ENCODE data around the gene BCDIN3D.
A peak's percentile ranks its signal among the peaks of the same experiment; 100 is the strongest.
"Not testable (repeated sequence)": the region's sequence is repeated elsewhere in the genome, so short reads cannot be mapped to it uniquely, and the experiment has no call there.

Gene BCDIN3D

DNA sequence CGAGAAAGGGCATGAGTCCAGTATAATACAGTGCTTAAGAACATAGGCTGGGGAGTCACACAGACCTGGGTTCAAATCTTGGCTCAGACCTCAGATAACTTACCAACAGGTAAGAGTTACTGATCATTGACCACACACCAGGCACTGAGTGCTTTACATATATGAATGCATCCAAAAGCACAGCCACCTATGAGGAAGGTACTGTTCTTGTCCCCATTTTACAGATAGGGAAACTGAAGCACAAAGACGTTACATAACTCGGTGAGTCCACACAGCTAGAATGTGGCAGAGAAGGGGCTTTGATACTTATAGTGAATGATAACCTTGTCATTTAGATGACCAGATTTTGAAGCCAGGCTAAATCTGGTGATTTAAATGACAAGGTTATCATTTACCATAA, 33.2 kb upstream of the BCDIN3D start:
- DNase-seq = no peak

DNA sequence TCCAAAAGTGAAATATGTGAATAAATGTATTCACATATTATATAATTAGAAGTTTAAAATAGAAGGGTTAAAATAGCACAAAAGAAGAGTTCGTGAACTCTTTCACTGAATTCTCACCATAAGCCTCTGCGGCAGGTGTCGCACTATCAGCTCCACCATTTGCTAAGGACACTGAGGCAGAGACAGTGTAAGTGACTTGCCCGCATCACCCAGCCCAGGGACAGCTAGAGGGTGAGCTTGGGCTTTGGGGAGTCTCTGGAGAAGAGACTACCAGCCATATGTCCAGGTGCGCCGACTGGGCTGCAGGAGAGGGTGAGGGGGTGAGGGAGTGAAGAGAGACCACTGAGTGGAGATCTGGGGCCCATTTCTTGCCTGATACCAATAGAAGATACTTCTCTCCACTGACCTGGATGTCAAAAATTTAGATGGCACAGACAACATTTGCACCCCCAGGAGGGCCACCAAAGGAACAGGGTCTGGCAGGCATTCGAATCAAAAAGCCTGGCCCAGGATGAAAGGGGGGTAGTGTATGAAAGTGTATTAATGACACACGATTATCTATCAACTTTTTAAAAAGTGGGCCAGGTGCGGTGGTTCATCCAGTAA, 32.3 kb upstream of the BCDIN3D start:
- no peak for DNase-seq

DNA sequence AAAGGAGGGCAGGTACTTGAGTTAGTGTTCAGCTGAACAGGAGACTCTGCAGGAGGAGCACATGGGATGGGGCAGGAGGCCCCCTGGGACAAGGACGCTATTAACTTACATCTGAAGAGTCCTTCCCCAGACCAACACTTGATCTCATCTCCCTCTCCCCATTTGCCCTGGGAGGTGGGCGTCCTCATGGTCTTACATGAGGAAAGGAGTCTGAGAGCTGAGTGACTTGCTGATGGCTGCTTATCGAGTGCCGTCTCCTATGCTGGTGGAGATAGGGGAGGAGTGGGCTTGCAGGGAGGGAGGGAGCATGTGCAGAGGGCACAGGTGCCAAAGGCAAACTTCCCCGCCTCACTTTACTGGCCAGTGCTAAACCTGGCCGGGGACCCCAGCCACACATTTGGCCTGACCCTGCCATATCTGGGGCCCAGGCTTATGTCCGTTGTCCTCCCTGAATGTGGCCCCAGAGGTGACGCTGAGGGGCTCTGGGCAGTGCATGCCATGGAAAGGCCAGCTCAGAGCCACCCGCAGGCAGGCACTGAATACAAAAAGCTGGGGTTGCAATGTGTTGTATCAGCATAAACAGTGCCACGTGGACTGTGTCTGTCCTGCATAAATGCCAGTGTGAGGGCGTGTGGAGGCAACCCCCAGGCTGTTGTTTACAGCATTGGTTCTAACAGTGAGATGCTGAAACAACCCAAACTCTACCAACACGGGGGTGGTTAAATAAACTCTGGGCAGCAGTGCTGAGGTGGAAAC, 31.4 kb upstream of the BCDIN3D start:
- no peak for DNase-seq

DNA sequence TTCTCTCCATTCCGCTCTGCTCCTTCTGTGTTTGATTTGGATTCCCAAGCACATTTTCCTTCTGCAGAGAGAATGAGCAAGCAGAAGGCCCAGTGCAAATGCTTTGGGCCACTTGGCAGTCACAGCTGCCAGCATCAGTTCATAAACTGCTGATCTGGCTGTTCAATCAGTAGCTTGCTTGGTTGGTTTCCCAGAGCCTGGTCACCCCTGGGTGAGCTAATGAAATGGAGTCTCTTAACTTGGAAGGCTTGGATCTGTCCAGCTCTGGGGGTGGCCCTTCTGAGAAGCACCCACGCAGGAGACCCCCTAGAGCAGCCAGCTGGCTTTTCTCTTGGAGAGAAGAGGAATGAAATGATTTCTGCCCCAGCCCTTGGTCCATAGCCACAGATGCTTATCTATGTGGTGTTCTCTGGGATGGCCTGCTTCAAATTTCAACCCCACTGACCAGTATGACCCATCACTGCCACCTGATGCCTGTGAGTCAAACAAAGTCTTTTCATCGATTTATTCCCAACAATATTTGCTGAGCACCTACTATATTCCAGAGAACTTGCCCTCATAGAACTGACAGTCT, 30.5 kb upstream of the BCDIN3D start:
- no peak for DNase-seq

DNA sequence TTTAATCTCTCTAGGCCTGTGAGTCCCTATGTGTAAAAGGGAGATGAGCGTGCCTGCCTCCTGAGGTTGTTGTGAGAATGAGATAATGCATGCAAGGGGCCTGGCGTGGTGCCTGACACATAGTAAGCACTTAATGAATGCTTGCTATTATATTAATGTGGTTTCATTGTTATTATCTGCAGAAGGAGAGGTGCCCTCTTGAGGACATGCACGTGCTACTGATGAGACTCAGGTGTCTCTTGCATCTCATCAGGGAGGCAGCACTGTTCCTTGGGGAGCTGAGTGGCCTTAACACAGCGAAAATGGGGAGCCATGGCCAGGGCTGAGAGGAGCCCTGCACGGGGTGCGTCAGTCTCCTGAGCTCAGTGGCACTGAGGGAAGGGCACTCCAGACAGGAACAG, 29.9 kb upstream of the BCDIN3D start:
- no peak for DNase-seq

DNA sequence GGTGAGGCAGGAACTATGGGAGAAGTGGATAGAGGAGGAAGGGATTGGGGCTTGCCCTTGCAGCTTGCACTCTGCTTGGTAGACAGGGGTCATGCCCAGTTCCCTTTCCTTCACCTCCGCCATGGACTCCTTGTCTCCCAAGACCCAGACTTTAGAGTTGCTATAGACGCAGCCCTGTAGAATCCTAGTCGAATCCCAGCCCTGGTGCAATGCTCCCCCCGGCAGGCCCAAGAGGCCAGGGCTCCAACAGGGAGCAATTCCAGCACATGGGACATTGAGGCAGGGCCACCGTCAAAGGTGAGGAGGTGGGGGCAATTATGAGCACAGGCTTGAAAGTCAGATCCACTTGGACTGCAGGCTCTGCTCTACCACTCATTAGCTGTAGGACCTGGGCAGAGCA, 29.5 kb upstream of the BCDIN3D start:
- no peak for DNase-seq

GRCh38 chr12:49871811-49872251, 28.9 kb upstream of the BCDIN3D start:
- DNase-seq = not testable (repeated sequence)

DNA sequence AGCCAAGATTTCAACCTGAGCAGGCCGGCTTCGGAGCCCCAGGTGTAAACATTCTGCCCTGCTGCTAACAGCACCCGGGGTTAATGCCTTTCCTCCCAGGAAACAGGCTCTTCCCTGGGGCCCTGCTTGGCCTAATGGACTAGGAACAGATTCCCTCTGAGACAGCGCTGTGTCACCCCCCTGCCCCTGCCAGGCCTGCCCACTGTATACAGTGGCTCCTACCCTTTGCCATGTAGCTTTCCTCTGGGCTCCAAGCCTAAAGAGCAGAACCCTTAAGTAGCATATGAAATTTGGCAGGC, 28.3 kb upstream of the BCDIN3D start:
- no peak for DNase-seq

- DNase-seq = no peak
Observed at GRCh38 chr12:49870501-49871262, 27.8 kb upstream of the BCDIN3D start.

- no peak for DNase-seq
Observed at GRCh38 chr12:49869816-49870500, 27.1 kb upstream of the BCDIN3D start.

- no peak for DNase-seq
Observed at GRCh38 chr12:49868952-49869815, 26.3 kb upstream of the BCDIN3D start.

- no peak for DNase-seq
Observed at GRCh38 chr12:49868449-49868848, 25.5 kb upstream of the BCDIN3D start.

DNA sequence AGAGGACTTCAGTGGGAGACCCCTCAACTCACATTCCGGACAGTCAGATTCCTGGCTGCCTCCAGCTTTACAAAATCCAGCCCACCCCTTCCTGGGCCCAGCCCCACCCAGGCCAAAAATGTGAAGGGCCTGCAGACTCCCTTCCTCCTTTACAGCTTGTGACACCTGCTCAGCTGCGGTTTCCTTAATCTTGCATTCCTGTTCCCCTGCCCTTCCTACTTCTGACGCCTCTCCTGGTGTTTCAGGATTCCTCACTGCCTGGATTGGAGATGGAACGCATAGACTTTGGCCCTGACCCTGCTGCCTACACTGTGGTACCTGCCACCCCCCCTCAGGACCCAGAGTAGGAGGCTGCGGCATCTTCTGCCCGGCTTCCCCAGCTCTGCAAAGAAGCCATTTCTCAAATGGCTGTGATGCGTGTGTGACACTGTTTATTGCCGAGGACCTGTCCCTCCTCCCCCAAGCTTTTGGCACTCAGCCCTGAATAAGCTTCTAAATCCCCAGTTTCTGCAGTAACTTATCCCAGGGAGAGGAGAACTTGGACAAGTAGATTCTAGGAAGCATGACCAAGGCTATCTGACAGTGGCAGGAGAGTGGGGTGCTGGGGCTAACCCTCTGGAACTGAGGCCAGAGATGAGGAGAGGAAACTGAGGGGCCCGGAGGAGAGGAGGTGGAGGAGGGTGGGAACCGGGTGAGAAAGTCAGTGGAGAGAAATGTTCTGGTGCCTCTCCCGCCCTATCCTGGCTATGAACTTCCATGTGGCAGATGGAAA, 24.9 kb upstream of the BCDIN3D start:
- DNase-seq = no peak

DNA sequence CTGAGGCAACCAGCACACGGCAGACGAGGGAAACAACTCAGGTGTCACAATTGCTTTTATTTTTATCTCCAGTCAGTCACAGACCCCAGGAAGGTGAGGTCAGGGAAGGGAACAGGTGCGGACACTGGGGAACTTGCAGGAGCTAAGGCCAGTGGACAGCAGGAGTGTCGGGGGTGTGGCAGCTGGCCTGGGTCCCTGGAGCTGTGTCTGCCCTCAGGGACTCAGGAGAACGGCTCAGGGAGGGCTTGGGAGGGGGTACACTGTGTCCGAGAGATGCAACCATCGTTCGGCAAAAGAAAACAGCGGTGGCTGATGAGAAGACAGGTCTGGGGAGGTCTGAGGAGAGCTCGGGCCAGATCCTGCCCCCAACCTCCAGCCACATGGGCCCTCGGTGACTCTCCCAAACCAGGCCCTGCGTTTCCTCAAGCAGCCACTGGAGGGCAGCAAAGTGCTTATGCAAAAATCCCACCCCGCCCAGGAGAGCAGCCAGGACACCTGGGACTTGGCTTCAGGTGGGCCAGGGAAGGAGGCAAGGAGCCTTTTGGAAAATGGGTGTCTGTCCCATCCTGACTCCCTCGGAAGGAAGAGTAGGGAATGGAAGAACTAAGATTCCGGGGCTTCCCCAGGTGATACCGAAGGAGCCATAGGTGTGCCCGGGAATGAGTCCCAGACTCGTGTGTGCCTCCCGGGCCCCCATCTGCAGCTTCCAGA, 24.1 kb upstream of the BCDIN3D start:
- DNase-seq = peak; percentile 79

DNA sequence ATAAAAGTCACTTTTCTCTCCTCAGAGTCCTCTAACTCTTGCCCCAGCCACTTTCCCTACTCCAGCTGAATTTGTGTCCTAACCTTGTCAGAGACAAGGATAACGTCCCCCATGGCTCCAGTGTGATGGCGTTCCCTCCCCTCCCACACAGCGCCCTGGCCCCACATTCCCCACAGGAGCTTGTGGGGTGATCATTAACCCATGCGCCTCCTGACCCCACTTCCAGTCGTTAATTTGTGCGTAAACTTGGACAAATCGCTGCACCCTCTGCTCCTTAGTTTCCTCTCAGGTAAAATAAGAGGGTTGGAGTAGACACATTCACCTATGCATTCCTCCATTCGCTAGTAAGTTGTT, 22.9 kb upstream of the BCDIN3D start:
- DNase-seq = no peak

DNA sequence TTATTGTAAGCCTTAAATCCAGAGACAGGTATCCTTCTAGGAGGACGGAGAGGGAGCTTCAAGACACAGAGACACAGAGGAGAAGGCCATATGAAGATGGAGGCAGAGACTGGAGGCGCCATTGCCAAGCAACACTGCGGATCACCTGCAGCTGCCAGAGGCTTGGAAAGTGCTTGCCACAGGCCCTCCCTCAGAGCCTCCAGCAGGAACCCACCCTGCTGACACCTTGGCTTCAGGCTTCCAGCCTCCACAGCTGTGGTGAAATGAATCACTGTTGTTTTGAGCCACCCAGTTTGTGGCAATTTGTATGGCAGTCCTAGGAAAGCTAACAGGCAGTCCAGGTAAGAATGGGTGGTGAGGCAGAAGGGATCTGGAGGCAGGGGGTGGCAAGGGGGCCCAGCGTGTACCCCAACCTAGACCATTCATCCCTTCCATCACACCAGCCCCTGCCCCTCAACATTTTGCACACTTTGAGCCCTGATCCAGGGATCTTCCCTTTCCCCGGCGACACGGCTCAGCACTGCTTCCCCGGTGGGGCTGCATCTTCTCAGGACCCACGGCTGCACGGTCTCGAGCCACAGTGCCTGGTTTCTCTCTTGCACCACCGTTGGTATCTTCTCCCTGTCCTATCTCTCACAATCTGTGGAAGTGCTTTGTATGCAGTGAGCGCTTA, 22.3 kb upstream of the BCDIN3D start:
- no peak for DNase-seq

- DNase-seq = no peak
Observed at GRCh38 chr12:49864798-49865090, 21.8 kb upstream of the BCDIN3D start.

GRCh38 chr12:49863946-49864797, 21.3 kb upstream of the BCDIN3D start:
- no peak for DNase-seq

DNA sequence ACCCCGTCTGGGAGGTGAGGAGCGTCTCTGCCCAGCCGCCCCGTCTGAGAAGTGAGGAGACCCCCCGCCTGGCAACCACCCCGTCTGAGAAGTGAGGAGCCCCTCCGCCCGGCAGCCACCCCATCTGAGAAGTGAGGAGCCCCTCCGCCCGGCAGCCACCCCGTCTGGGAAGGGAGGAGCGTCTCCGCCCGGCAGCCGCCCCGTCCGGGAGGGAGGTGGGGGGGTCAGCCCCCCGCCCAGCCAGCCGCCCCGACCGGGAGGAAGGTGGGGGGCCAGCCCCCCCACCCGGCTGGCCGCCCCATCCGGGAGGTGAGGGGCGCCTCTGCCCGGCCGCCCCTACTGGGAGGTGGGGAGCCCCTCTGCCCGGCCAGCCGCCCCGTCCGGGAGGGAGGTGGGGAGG, 18.0 kb upstream of the BCDIN3D start:
- not testable (repeated sequence) for DNase-seq

Data from activated naive CD4-positive, alpha-beta T cell treated with Interleukin-2 at 50 U/mL for 16 hours (primary cell).